ENCODE results near the gene ANGPTL4.
"Not testable (repeated sequence)": the region's sequence is repeated elsewhere in the genome, so short reads cannot be mapped to it uniquely, and the experiment has no call there.

ANGPTL4 gene, protein sequence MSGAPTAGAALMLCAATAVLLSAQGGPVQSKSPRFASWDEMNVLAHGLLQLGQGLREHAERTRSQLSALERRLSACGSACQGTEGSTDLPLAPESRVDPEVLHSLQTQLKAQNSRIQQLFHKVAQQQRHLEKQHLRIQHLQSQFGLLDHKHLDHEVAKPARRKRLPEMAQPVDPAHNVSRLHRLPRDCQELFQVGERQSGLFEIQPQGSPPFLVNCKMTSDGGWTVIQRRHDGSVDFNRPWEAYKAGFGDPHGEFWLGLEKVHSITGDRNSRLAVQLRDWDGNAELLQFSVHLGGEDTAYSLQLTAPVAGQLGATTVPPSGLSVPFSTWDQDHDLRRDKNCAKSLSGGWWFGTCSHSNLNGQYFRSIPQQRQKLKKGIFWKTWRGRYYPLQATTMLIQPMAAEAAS

DNA sequence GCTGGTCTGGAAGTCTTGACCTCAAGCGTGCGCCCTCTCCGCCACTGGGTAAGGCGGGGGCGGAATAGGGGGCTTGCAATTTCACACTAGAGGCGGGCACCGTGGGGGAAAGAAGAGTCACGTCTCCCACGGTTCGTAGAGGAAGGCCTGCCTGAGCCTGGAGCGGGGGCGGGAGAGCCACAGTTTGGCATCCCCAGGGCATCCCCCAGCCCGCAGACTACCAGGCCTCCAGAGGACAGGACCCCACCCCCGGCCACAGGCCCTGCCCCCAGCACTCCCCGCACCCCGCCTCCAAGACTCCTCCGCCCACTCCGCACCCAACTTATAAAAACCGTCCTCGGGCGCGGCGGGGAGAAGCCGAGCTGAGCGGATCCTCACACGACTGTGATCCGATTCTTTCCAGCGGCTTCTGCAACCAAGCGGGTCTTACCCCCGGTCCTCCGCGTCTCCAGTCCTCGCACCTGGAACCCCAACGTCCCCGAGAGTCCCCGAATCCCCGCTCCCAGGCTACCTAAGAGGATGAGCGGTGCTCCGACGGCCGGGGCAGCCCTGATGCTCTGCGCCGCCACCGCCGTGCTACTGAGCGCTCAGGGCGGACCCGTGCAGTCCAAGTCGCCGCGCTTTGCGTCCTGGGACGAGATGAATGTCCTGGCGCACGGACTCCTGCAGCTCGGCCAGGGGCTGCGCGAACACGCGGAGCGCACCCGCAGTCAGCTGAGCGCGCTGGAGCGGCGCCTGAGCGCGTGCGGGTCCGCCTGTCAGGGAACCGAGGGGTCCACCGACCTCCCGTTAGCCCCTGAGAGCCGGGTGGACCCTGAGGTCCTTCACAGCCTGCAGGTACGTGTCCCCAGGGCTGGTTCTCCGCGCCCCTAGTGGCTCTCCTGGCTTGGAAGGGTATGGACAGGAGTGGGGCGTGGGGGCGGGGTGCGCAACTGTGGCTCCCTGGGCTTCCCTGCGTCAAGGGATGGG is at the start of gene ANGPTL4:
TSS of gene ANGPTL4 (plus strand) at position 353 of the 969 bp plus-strand sequence. CDS start at position 520, 167 bp downstream.
- peak; percentile 50 for DNase-seq (ENCODE audit: low spot score)

DNA sequence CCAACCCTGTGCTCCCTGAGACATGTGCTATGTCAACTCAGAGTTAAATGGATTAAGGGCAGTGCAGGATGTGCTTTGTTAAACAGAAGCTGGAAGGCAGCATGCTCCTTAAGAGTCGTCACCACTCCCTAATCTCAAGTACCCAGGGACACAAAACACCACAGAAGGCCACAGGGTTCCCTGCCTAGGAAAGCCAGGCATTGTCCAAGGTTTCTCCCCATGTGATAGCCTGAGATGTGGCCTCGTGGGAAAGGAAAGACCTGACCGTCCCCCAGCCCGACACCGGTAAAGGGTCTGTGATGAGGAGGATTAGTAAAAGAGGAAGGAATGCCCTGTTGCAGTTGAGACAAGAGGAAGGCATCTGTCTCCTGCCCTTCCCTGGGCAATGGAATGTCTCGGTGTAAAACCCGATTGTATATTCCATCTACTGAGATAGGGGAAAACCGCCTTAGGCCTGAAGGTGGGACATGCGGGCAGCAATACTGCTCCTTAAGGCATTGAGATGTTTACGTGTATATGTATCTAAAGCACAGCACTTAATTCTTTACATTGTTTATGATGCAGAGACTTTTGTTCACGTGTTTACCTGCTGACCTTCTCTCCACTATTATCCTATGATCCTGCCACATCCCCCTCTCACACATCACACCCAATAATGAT is 48.8 kb upstream of the ANGPTL4 start:
- DNase-seq (ENCODE audit: low spot score), result not testable (repeated sequence)

DNA sequence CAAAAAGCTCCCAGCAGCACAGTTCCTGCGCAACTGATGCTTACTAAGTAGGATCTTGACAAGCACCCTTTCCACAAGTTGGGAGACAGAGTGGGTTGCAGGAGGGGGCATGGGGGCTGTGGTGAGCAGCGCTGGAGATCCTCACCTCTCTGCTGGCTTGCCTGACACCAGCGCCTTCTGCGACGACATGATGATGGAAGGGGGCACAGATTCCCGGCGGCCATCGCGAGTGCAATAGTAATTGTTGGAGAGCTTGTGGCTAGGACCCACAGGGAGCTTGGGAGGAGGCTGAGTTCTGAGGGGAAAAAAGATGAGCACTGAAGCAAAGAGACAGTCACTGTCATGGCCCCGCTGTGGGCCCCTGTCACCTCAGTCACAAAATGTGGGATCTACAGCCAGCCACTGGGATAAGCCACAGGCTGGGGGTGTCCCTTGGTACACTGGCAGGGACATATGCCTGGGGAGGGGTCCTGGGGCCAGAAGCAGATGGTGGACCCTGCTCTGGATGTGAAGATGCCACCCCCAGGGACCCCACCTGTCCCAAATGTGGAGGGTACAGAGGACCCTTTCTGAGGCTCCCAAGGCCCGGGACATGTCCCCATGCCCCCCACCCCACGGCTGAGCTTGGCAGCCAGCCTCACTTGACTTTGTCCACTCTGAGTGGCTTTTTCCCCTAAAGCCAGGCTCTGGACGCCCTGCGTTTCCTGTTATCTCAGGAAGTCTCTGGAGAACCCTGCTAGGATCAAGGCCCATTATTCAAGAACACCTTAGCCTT is 47.4 kb upstream of the ANGPTL4 start:
- DNase-seq (ENCODE audit: low spot score), result no peak

DNA sequence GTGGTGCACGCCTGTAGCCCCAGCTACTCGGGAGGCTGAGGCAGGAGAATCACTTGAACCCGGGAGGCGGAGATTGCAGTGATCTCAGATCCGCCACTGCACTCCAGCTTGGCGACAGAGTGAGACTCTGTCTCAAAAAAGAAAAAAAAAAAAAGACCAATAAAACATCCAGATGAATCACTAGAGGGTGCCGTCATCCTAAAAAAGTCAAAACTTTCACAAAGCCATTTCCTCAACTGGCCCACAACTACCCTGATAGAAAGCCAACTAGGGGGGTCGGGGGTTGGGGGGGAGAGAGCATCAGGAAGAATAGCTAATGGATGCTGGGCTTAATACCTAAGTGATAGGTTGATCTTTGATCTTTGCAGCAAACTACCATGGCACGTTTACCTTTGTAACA is 45.1 kb upstream of the ANGPTL4 start:
- not testable (repeated sequence) for DNase-seq (ENCODE audit: low spot score)

DNA sequence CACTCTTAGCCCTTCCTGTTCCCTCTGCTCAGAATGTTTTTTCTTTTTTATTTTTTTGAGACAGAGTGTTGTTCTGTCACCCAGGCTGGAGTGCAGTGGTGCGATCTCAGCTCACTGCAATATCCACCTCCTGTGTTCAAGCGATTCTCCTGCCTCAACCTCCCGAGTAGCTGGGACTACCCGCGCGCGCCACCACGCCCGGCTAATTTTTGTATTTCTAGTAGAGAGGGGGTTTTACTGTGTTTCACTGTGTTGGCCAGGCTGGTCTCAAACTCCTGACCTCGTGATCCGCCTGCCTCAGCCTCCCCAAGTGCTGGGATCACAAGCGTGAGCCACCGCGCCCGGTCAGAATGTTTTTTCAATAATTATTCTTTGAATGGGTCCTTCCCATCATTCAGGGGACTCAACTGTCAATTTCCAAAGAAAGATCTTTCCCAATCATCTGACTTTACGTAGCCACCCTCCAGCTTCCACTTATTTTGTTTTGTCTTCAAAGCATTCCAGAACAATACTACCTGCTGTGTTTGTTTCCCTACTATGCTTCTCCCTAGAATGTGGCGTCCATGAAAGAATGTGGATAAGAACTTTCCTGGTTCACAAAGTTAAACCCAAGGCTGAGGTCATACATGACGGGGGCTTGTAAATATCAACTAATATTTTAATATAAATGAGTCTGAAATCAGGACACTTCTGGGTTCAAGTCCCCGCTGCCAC is 44.0 kb upstream of the ANGPTL4 start:
- DNase-seq (ENCODE audit: low spot score), result no peak

DNA sequence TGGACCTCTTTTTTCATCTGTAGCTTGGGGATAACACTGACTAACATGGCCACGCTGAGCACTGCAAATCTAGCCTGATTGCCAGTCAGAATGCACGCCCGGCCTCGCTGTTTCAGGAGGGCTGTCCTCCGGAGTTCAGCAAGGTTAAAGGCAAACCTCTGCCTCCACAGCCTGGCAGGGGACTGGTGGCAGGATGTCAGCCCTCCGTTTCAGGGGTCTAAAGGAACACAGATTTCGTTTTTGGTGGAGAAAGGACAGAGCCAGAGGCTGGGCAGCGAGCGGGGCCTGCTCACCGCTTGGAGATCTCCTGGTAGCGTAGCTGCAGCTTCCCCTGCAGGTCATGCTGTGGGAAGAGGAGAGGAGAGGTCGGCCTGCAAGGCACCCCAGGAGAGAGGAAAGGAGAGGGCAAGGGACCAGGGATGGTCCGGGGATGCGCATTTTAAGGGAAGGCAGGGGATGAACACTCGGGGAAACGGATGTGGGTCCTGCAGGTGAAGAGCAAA is 43.3 kb upstream of the ANGPTL4 start:
- DNase-seq (ENCODE audit: low spot score), result peak; percentile 32

DNA sequence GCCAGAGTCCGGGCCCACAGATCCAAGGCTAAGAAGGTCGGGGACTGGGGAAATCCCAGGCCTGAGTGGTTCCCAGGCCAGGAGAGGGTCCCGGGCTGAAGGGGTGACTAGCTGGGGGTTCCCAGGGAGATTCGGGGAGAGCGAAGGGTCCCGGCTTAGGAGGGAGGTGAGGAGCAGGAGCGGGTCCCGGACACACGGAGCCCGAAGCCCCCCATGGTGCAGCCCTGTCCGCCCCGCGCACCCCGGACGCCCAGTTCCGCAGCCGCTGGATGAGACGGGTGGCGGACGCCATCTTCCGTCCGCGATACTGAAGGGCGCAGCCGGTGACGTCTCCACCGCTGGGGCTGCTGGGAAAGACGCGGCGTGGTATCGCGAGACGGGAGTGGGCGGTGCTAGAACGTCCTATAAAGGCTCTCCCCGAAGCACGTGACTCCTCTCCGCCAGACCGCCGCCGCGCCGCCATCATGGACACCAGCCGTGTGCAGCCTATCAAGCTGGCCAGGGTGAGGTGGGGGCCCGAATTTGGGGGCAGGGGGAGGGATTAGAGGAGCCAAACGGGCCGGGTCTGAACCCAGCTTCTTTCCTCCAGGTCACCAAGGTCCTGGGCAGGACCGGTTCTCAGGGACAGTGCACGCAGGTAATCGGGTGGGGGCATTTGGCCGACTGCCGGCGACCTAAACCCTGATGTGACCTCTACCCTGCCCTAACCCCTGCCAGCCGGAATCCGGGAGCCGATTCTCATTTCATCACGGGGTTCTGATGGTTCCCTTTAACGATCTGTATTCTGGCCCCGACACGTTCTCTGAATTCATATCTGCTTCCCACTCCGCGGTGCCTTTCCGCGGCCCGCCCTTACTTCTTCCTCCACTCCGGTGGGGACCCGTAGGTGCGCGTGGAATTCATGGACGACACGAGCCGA is 42.6 kb upstream of the ANGPTL4 start, which contains the start of the genes NDUFA7 and RPS28:
TSS of gene NDUFA7 (minus strand) at position 309 of the 919 bp plus-strand sequence. CDS start at position 292, 17 bp downstream.
TSS of gene RPS28 (plus strand) at position 430 of the 919 bp plus-strand sequence. CDS start at position 465, 35 bp downstream.
- peak; percentile 95 for DNase-seq (ENCODE audit: low spot score)

DNA sequence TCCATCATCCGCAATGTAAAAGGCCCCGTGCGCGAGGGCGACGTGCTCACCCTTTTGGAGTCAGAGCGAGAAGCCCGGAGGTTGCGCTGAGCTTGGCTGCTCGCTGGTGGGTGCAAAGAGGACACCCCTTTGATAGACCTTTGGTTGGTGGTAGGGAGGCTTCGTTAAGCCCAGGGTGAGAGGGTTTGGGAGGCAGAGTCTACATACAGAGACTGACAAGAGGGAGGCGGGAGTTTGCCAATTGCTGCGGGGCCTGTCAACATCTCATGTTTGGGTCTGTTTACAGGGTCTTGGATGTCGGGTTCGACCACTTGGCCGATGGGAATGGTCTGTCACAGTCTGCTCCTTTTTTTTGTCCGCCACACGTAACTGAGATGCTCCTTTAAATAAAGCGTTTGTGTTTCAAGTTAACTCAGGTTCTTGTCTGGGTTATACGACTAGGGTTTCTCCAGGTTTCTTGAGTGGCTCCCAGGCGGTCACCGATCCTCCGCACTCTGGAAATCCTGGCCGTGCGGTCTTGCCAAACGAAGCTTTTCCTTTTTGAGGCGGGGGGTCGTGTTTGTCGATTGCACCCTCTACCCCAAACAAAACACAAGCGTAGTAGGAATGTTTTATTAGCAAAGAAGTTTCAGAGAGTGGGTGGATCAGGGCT is 41.8 kb upstream of the ANGPTL4 start:
- DNase-seq (ENCODE audit: low spot score), result no peak

DNA sequence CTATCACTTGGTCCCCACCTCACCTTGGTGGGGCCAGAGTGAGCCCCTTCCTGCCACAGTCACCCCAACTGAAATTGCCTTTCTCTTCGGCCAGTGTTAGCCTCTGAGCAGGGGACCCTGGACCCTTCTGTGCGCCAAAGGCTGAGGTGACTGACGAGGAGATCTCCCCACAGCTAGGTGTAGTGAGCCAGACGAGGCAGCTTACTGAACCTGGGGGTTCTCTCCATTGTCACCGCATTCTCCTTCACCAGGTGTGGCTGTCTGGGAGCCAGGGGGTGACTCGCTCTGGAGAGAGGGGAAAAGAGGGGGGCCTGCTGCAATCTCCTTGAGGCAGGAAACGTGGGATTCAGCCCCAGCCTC is 41.3 kb upstream of the ANGPTL4 start:
- peak; percentile 16 for DNase-seq (ENCODE audit: low spot score)

DNA sequence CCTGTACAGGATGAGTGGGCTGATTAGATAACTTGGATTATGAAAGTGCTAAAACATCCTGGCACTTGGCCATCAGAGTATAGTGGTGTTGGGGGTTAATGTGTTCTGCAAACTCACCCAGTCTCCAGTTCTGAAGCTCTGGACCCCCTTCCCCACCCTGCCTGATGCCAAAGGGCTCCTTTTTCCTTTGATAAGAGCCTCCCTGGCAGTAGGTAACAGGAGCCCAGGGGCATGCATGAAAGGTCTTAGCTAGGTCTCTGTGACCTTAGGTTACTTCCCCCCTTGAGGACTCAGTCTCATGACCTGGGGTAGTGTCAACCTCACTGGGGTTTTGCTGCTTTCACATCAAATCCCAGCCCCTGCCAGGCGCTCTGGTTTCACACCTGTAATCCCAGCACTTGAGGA is 40.2 kb upstream of the ANGPTL4 start:
- DNase-seq (ENCODE audit: low spot score), result no peak

DNA sequence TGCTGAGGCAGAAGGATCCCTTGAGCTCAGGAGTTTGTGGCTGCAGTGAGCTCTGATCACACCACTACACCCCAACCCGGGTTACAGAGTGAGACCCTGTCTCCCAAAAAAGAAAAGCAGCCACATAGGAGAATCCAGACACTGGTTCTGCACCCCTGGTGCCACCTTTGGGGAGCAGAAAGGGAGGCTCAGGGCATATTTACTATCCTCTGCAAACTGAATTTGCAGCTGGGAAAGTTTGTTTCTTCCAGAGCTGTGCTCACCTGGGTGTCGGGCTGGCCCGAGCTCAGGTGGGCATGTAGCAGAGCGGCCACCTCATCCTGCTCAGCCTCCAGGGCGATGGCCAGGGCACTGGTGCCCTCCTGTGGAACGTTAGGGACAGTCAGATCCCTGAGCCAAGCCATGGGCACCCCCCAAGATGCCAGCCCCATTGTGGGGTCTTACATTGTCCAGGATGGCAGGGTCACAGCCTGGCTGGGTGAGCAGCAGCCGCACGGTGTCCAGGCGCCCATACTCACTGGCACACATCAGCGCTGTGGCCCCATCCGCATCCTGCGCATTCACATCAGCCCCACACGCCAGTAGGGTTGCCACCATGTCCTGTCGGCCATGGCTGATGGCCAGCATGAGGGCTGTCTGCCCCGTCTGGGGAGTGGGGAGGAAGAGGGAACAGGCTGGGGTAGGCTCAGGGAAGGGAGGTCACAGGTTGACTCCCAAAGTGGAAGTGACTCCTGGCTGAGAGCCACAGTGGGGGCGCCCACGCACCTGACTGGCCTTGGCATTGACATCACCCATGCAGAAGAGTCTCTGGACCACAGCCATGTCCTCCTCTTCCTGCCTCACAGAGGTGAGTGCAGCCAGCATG is 39.5 kb upstream of the ANGPTL4 start:
- DNase-seq (ENCODE audit: low spot score), result peak; percentile 35

DNA sequence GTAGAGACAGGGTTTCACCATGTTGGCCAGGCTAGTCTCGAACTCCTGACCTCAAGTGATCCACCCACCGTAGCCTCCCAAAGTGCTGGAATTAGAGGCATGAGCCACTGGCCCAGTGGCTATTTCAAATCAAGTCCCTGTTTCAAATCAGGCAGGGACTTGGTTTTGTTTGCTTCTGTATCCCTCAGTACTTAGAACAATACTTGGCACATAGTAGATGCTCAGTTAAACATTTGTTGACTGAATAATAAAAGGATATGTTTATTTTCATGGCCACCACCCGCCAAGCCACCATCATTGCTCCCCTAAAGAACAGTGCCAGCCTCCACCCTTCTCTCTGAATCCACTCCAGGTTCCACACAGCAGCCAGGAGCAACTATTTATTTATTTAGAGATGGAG is 38.5 kb upstream of the ANGPTL4 start:
- DNase-seq (ENCODE audit: low spot score), result no peak

DNA sequence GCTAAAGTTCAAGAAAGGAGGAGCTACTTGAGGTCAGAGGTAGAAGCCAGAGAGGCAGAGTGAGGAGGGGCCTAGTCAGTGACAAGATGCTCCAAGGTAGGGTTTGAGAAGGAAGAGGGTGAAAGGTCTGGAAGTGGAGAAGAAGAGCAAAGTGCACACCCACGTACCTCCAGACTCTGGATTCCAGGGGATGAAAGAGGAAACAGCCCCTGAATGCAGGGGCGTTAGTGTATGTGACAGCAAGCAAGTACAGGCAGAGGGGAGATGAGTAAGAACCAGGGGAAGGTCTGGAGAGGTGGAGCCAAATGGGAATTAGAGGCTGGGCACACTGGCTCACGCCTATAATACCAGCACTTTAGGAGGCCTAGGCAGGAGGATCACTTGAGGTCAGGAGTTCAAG is 34.0 kb upstream of the ANGPTL4 start:
- no peak for DNase-seq (ENCODE audit: low spot score)

DNA sequence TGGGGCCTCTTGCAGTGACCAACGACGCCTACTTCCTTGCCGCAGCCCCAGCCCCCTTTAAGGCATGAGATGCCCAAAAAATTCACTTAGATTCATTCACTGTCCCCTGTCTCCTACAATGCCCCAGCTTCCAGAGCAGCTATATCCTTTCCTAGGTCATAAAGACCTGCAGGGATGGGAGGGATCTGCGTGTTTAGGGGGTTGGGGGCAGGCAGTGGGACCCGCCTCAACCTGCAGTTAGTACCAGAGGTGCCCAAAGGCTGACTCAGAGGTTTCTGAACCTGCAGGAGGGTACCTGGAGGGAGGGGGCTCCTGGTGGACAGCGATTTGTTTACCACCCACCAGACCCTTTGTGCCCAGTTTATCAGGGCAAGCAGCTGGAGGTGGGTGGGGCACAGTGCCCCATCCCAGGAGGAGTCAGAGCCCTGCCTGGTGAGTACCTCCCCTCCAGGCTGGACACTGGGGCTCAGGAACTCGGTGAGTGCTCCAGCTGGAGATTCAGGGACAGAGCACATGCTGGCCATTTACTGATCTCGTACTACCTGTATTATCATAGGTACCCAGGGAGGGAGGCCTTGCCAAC is 32.6 kb upstream of the ANGPTL4 start:
- no peak for DNase-seq (ENCODE audit: low spot score)

DNA sequence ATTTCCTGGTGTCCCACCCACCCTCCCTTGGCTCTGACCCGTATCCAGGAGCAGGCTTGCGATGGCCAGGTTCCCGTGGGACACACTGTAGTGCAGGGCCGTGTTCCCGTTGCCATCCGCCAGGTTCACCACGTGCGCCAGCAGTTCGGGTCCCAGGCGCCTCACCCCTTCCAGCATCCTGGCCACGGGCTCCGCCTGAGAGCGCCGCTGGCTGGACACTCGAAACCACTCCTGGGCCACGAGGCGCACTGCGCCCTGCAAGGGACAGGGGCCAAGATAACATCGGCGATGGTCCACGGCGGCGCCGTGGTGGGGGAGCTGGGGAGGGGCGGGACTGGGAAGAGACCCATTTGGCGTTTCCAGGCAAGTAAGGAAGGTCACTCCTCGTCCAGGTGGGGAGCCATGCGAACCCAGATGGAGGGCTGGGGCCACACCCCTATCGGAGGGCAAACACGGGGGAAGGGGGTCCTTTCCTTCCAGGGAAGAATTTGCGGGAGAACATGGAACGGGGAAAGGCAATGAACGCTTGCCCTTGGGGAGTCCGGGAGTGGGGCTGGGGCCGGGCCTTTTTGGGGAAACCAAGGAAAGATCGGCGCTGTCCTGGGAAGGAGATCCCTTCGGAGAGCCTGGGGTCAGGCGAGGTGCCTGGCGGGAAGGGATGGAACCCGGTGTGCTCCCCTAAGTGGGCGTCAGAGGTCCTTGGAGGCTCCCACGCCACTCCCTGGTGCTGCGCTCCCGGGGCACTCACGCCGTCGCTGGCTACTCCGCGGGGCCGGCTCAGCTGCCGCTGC is 30.8 kb upstream of the ANGPTL4 start:
- DNase-seq (ENCODE audit: low spot score), result no peak

DNA sequence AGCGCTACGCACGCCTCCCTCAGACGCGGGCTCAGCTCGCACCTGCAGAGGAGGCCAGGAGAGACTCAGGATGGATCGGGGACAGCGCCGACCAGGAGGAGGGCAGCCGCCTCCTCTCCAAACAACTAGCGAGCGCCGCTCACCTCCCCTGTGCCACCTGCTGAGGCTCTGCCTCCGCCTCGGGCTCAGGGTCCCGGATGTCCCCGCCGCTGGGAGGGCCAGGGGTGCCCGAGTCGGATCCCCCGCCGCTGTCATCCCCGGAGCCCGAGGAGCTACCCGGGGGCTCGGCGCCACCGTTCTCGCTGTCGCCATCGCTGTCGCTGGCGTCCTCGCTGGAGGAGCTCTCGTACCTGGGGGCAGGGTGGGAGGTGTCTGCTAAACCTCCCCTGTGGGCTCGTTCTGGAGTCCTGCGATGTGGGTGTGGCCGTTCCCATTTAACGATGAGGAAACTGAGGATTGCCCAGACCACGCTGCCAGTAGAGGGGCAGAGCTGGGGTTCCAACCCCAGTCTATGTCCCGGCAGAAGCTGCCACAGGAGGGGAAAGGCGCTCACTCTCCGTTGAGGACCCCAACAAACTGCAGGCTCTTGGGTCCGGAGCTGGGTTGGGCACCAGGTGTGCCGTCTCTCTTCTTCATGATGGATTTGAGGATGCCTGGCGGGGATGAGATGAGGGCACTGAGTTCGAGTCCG is 30.0 kb upstream of the ANGPTL4 start:
- DNase-seq (ENCODE audit: low spot score), result no peak
